ENCODE data around the gene TEN1. TPM values are rescaled to one million over a fixed set of nuclear protein-coding genes. Genes with fewer than 3 reads are reported as not detected.
A peak's percentile ranks its signal among the peaks of the same experiment; 100 is the strongest.

TEN1 gene
- total RNA-seq, 1 experiment from 2014 or later = 12.5 TPM

DNA sequence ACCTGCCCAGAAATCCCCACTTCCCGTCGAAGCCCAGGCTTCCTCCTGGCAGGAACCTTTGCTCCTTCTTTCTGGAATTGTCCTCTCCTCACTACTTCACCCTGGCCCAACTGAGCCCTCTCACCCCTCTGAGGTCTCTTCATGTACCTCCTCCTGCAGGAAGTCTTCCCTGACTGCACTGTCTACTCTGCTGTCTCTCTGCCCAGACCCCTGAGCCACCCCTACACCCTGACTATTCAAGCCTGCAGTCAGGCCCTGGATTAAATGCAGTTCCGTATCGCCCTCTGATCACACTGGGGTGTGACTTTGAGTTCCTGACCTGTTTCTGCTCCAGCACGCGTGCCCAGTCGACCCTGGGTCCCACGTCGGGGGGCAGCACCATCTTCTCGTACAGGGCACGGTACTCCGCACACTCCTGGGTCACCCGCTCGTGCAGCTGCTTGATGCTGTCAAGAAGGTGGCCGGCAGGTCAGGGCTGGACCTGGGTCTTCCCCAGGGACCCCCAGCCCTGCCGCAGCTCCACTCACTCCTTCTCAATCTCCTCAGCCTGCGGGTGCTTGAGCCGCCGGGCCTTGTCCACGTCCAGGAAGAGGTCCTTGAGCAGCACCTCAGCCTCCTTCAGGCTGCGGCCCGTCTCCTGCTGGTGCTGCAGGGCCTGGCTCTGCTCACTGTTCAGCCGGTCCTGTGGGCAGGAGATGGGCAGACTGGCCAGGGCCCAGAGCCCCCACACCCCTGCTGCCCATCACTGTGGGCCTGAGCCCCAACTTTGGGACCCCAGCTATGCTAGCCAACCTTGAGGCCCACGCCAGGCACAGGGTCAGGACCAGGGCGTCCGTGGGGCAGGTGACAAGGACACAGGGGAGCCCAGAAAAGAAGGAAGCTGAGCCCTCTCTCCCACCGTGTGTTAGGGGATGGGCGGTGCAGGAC, 44.2 kb downstream of the TEN1 start:
- Histone ChIP-seq H3K36me3 (replicated peaks; ENCODE audit: control insufficient read depth, insufficient read depth, low read length) (no peaks in the 10 kb centered on the region), H3K27me3 (ENCODE audit: control insufficient read depth, insufficient read depth, low read length) (no peaks in the 10 kb centered on the region), H3K4me3 (ENCODE audit: insufficient read depth, low read depth, low read length) (no peak overlapping the region)
- no peak for DNase-seq

DNA sequence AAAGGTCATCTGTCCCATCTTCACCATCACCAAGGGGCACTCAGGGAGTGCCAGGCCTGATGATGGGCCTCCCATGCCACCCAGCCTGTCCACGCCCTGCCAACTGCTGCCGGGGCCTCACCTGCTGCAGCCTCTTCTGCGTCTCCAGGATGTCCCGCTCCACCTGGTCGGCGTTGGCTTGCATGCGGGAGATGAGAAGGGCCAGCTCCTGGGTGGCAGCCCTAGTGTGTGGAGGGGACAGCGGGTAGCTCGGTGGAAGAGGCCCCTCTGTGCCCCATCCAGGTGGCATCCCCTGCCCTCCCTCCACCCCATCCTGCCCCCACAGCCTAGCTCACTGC, 44.8 kb downstream of the TEN1 start:
- Histone ChIP-seq H3K27me3 (ENCODE audit: control insufficient read depth, insufficient read depth, low read length) (no peaks in the 10 kb centered on the region), H3K4me3 (ENCODE audit: insufficient read depth, low read depth, low read length) (no peak overlapping the region), H3K36me3 (replicated peaks; ENCODE audit: control insufficient read depth, insufficient read depth, low read length) (no peaks in the 10 kb centered on the region)
- no peak for DNase-seq

DNA sequence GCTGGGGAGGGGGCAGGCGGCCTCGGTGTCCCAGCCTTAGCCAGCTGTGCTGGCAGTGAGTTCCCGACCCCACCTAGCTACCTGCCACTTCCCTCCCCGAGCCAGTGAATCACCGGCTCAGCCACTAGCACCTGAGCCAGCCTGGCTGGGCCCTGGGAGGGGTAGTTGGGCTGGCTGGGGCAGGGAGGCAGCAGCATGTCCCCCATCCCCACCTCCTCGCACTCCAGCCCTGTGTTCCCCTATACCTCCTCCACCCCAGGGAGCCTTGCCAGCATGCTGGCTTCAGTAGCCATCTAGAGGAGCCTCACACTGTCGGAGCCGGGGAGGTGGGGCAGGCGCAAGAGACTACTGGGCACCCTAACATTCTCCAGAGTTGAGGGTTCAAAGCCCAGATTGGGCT, 45.3 kb downstream of the TEN1 start:
- DNase-seq = no peak
- no peaks in the 10 kb centered on the region for H3K27me3 ChIP-seq (ENCODE audit: control insufficient read depth, insufficient read depth, low read length)
- no peak overlapping the region for H3K4me3 ChIP-seq (ENCODE audit: insufficient read depth, low read depth, low read length)
- H3K36me3 ChIP-seq (replicated peaks; ENCODE audit: control insufficient read depth, insufficient read depth, low read length) = no peaks in the 10 kb centered on the region

DNA sequence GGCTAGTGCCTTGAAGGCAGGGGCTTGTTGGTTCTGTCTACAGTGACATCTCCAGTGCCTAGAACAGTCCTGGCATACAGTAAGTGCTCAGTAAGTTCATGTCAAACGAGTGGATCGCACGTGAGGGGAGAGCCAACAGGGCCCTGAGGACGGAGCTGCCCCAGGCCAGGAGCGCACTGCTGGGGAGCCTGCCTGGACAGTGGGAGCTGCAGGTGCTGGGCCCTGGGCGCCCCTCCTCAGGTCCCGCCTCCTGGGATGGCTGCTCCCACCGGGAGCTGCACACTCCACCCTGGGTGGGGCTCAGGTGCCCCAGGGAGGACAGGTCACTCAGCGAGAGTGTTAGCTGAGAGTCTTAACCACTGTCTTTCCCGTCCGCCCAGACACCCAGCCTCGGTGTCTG, 46.3 kb downstream of the TEN1 start:
- H3K36me3 ChIP-seq (replicated peaks; ENCODE audit: control insufficient read depth, insufficient read depth, low read length) = no peaks in the 10 kb centered on the region
- H3K4me3 ChIP-seq (ENCODE audit: insufficient read depth, low read depth, low read length) = no peak overlapping the region
- no peaks in the 10 kb centered on the region for H3K27me3 ChIP-seq (ENCODE audit: control insufficient read depth, insufficient read depth, low read length)
- DNase-seq = no peak

DNA sequence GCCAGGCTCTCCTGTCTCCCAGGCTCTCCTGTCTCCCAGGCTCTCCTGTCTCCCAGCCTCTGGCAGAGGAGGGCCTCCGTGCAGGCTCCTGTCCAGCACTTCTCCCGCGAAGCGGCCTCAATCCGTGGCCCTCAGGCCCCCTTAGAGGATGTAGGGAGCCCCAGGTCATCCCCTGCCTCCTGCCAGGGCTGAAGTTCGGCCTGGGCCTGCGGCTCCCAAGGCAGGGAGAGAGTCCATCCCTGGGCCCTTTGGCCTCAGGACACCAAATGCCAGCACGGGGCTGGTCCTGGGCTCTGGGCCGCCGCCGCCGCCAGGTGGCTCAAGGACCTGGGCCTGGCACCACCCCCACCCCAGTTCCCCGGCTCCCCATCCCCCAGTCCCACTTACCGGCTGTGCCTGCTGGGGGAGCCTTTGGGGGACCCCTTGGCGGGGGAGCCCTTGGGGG, 47.7 kb downstream of the TEN1 start:
- no peak overlapping the region for H3K4me3 ChIP-seq (ENCODE audit: insufficient read depth, low read depth, low read length)
- H3K36me3 ChIP-seq (replicated peaks; ENCODE audit: control insufficient read depth, insufficient read depth, low read length) = no peaks in the 10 kb centered on the region
- DNase-seq = peak; percentile 36
- H3K27me3 ChIP-seq (ENCODE audit: control insufficient read depth, insufficient read depth, low read length) = no peaks in the 10 kb centered on the region

DNA sequence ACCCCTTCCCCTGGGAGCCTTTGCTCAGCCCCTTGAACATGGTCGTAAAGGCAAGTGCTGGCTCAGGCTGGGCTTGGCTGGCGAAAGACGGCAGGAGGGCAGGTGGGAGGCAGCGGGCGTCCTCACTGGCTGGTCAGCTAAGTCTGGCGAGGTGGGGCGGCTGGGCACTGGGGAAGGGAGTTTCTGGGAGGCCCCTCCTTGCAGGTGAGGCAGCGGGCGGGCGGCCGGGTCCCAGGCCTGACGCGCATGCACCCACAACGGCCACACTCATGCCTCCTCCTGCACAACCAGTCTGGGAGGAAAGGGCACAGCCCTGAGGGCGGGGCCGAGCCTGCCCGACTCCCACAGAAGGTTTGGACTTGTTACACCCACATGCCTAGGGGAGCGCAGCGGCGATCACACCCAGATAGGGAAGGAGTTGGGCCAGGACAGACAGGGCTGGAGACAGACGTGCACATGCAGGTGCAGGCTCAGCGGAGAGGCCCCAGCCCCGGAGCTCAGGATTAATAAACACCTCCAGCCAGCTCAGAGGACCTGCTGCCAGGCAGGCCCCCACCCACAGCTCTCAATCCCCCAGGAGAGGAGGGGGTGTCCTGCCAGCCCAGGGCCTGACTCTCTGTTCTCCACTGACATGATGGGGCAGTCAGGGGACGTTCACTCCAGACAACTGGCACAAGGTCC, 48.3 kb downstream of the TEN1 start, which contains the start of gene EVPL:
TSS of gene EVPL (minus strand) at position 148 of the 681 bp plus-strand sequence. CDS start at position 40, 108 bp downstream.
- H3K27me3 ChIP-seq (ENCODE audit: control insufficient read depth, insufficient read depth, low read length) = no peaks in the 10 kb centered on the region
- H3K4me3 ChIP-seq (ENCODE audit: insufficient read depth, low read depth, low read length) = no peak within 1 kb of the TSS
- DNase-seq = peak; percentile 49
- H3K36me3 ChIP-seq (replicated peaks; ENCODE audit: control insufficient read depth, insufficient read depth, low read length) = no peaks in the 10 kb centered on the region

DNA sequence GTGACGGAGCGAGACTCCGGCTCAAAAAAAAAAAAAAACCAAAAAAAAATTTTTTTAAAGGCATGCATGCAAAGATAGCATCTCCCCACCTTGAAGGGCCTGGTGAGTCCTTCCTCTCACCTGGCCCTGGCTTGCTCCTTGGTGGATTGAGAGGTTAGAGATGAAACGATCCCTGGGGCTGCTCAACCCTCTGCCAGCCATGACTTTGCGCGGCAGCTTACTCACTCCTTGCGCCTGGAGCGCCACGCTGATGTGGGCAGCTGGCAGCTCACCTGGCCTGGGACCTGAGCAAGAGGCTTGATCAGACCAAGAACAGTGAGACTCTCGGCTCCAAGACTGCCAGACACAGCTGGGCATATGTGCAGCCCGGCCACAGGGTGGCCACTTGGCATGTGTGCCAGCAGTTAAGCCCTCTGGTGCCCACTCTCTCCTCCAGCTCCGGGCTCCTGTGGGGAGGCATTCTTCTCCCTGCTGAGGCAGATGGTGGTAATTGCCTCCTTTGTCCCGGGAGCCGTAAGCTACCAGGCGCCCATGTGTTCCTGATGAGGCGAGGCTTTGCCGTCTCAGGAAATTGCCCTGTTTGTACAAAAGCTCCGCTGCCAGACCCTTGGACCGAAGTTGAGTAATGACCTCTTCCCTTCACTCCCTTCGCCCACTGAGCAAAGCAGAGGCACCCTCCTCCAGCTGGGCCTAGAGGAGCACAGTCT, 53.2 kb downstream of the TEN1 start:
- H3K27me3 ChIP-seq (ENCODE audit: control insufficient read depth, insufficient read depth, low read length) = no peaks in the 10 kb centered on the region
- no peak for DNase-seq
- H3K36me3 ChIP-seq (replicated peaks; ENCODE audit: control insufficient read depth, insufficient read depth, low read length) = no peaks in the 10 kb centered on the region
- no peak overlapping the region for H3K4me3 ChIP-seq (ENCODE audit: insufficient read depth, low read depth, low read length)

DNA sequence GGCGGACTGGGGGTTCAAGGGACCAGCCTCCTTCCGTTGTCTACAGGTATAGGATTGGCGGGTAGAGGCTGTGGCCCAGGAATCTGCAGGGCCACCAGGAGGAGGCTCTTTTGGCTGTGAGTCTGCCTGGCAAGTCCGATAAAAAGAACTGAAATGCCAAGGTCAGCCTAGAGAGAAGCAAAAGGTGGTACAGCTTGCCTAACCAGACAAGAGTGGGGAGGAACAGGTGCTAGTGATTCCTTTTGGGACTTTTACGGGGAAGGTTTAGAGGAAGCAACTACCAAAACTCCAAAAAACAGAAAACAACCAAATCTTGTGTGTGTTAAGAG, 53.7 kb downstream of the TEN1 start:
- Histone ChIP-seq H3K4me3 (ENCODE audit: insufficient read depth, low read depth, low read length) (no peak overlapping the region), H3K36me3 (replicated peaks; ENCODE audit: control insufficient read depth, insufficient read depth, low read length) (no peaks in the 10 kb centered on the region), H3K27me3 (ENCODE audit: control insufficient read depth, insufficient read depth, low read length) (no peaks in the 10 kb centered on the region)
- no peak for DNase-seq

DNA sequence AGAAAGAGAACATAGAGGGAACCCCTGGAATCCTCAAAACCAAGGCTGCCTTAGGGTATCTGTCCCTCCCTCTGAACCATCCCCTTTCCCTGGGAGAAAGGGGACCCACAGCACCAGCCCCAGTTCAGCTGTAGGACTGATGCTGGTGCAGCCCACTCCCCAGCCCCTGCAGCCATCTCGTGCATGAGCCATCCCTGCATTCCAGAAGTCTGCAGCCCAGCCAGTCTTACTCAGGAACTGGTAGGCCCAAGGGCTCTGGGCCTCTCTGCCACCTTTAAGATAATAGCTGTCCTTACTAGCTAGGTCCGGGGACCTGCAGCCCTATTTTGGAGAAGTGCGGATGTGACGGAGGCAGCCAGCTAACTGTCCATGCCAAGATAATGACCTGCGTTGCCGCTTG, 54.1 kb downstream of the TEN1 start:
- no peaks in the 10 kb centered on the region for H3K27me3 ChIP-seq (ENCODE audit: control insufficient read depth, insufficient read depth, low read length)
- H3K36me3 ChIP-seq (replicated peaks; ENCODE audit: control insufficient read depth, insufficient read depth, low read length) = no peaks in the 10 kb centered on the region
- no peak for DNase-seq
- no peak overlapping the region for H3K4me3 ChIP-seq (ENCODE audit: insufficient read depth, low read depth, low read length)

DNA sequence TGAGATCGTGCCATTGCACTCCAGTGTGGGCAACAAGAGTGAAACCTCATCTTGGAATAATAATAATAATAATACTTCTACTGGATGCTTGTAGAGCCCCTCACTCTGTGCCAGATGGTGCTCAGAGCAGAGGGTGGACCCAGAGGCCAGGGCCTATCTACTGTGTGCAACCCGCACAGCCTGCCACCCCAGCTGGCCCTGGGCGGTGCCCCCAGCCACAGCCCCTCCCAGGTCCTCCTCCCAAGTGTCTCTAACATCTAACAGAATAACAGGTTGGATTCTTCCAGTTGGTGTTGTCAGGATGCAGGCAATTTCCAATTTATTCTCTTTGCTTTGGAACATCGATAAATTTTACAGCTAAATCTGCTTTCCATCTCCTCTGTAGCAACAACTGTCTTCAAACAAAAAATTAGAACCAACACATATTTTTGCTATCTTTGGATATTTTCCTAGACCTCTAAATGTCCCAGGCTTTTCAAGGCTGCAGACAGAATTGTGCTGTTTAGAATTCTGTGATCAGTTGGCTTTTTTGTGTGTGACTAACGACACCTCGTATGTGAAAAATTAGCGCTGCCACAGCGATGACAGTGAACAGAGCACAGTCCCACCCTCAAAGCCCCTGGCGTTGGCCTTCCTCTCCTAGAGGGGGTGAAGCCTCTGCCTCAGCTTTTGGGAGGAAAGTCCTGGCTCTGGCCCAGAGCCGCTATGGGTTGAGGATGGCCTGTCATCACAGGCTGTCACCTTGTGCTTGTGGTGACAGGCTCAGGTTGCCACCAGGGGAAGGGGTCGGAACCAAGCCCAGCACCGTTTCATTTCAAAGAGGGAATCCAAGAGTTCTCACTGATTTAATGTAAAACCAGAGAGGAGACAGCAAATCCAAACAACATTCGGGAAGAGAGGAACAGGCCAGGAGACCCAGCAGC, 55.6 kb downstream of the TEN1 start:
- no peak for DNase-seq
- peaks cover 5% of the 10 kb centered on the region for H3K36me3 ChIP-seq (replicated peaks; ENCODE audit: control insufficient read depth, insufficient read depth, low read length)
- H3K4me3 ChIP-seq (ENCODE audit: insufficient read depth, low read depth, low read length) = no peak overlapping the region
- H3K27me3 ChIP-seq (ENCODE audit: control insufficient read depth, insufficient read depth, low read length) = no peaks in the 10 kb centered on the region

DNA sequence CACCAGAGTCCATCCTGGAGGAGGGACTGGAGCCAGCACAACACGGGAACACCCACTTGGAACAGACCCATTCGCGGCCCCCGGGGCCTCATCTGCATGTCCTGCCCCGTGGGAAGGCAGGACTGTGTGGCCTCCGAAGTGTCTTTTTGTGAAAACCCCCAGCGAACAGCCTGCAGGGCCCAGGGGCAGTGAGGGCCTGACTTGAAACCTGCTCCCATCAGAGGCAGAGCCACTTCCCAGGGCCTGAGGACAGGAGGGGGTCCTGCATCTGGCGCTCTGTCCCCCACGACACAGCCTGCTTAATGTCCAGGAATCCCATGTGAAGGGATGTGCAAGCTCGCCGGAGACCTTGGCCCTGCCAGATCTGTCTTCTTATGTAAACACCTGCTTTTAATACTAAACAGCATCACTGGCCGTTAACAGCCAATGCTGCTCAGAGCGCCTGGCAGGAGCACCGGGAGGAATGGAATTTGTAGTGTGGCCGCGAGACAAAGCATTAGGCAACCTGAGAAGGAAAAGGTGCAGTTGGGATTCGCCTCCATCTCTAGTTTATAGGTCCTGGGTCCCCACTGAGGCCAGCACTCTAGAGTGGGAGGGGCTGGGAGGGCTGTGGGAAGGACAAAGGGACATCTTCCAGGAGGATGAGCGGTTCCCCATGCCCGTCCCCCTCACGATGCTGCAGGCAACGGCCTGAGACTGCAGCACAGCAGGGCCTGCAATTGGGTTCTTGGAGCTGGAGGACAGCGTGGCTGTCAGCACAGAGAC, 57.6 kb downstream of the TEN1 start:
- DNase-seq = peak; percentile 81
- Histone ChIP-seq H3K4me3 (ENCODE audit: insufficient read depth, low read depth, low read length) (no peak overlapping the region), H3K27me3 (ENCODE audit: control insufficient read depth, insufficient read depth, low read length) (no peaks in the 10 kb centered on the region), H3K36me3 (replicated peaks; ENCODE audit: control insufficient read depth, insufficient read depth, low read length) (peaks cover 16% of the 10 kb centered on the region)

DNA sequence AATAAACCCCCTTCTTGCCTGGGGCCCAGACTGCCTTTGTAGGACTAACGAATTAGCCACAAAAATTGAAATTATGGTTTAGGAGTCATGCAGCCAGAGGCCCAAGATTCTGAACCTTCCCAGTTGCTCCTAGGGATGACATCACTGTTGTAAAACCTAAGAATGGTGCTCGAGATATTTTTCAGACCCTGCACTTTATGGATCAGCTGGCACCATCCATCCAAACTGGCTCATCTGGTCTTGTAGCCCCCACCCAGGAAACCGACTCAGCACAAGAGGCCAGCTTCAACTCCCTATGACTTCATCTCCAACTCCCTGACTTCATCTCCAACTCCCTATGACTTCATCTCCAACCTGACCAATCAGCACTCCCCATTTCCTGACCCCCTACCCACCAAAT, 59.0 kb downstream of the TEN1 start:
- H3K27me3 ChIP-seq (ENCODE audit: control insufficient read depth, insufficient read depth, low read length) = no peaks in the 10 kb centered on the region
- no peak for DNase-seq
- H3K4me3 ChIP-seq (ENCODE audit: insufficient read depth, low read depth, low read length) = no peak overlapping the region
- H3K36me3 ChIP-seq (replicated peaks; ENCODE audit: control insufficient read depth, insufficient read depth, low read length) = peaks cover 17% of the 10 kb centered on the region

DNA sequence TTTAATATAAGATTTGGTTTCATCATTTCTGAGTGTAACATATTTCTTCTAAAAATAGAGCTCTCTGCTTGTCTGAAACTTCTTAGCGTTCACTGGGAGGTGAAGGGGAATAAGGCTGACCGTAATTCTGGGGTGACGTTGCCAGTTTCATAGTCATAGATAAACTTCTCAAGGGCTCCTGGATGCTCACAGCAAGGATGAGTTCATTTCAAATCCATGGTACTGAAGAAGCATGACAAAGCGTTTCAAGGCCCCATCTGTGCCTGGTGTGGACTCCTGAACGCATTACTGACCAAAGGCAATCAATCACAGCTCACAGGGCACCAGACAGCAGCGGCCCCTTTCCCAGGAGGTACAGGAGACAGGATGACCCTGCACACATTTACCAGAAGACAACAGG, 60.1 kb downstream of the TEN1 start:
- Histone ChIP-seq H3K36me3 (replicated peaks; ENCODE audit: control insufficient read depth, insufficient read depth, low read length) (peaks cover 26% of the 10 kb centered on the region), H3K4me3 (ENCODE audit: insufficient read depth, low read depth, low read length) (no peak overlapping the region), H3K27me3 (ENCODE audit: control insufficient read depth, insufficient read depth, low read length) (no peaks in the 10 kb centered on the region)
- DNase-seq = peak; percentile 8

Measured in H7 (cell line).